Measurements from ENCODE around the gene ASTN2.

DNA sequence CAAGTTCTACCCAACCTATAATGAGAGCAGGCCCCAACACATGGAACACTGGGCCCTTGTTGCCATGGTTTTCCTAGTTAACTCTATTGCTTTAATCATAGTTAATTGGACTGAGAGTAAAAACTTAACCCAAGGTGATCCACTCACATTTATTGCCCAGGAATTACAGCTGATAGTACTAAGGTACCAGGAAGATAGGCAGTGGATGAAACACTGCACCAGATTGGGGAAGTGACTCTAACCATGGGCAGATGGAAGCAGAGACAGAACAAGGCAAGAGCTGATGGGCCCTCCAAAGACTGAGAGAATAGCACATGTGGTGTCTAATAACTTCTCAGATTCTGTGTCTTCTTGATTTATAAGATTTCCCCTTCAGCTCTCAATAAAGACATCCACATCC, 873.5 kb downstream of the ASTN2 start:
- TF ChIP-seq, protein P1, sequence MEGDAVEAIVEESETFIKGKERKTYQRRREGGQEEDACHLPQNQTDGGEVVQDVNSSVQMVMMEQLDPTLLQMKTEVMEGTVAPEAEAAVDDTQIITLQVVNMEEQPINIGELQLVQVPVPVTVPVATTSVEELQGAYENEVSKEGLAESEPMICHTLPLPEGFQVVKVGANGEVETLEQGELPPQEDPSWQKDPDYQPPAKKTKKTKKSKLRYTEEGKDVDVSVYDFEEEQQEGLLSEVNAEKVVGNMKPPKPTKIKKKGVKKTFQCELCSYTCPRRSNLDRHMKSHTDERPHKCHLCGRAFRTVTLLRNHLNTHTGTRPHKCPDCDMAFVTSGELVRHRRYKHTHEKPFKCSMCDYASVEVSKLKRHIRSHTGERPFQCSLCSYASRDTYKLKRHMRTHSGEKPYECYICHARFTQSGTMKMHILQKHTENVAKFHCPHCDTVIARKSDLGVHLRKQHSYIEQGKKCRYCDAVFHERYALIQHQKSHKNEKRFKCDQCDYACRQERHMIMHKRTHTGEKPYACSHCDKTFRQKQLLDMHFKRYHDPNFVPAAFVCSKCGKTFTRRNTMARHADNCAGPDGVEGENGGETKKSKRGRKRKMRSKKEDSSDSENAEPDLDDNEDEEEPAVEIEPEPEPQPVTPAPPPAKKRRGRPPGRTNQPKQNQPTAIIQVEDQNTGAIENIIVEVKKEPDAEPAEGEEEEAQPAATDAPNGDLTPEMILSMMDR (IDR thresholded peaks at IDR 0.05): no peak
- TF ChIP-seq POLR2A (IDR thresholded peaks at IDR 0.05): no peak

All from right lobe of liver (tissue), 4 donors.